Epithelial cell of esophagus (primary cell): Measurements from ENCODE around the gene STK38L.

Experiments
- DNase-seq: peaks from one replicate; pipeline ENCODE4 v3.0.0; 2010; ENCODE audit warnings: low read depth
- H3K4me3 ChIP-seq: 2 replicates; pipeline ENCODE4 v1.5.1; 2011; ENCODE audit warnings: mild to moderate bottlenecking, low read length, control low read depth
- CTCF ChIP-seq: IDR thresholded peaks from 2 replicates; pipeline ENCODE4 v1.5.1; 2011; ENCODE audit warnings: low read depth, mild to moderate bottlenecking, low read length, control low read depth, inconsistent platforms; ENCODE audit not compliant: insufficient read depth; ENCODE audit errors: missing control alignments

STK38L gene

GRCh38 chr12:27340971-27341370 is 96.9 kb downstream of the STK38L start:
- no peak for TF ChIP-seq CTCF
- peak; percentile 68 for DNase-seq
- no peak overlapping the region for H3K4me3 ChIP-seq

- TF ChIP-seq CTCF, result no peak
- no peak for DNase-seq
- no peak overlapping the region for H3K4me3 ChIP-seq
Measured at GRCh38 chr12:27342536-27342935, 98.5 kb downstream of the STK38L start.

GRCh38 chr12:27343255-27344000 is 99.3 kb downstream of the STK38L start:
- peak; percentile 97 for DNase-seq
- TF ChIP-seq CTCF, result no peak
- H3K4me3 ChIP-seq, result no peak overlapping the region

GRCh38 chr12:27344246-27344645 is 100.2 kb downstream of the STK38L start:
- peak; percentile 86 for DNase-seq
- TF ChIP-seq CTCF, result no peak
- no peak overlapping the region for H3K4me3 ChIP-seq

- TF ChIP-seq CTCF, result no peak
- peak; percentile 48 for DNase-seq
- no peak overlapping the region for H3K4me3 ChIP-seq
Measured at GRCh38 chr12:27344760-27345159, 100.7 kb downstream of the STK38L start.

GRCh38 chr12:27345376-27345775 is 101.3 kb downstream of the STK38L start:
- TF ChIP-seq CTCF, result no peak
- H3K4me3 ChIP-seq, result no peak overlapping the region
- DNase-seq, result no peak

- TF ChIP-seq CTCF, result no peak
- H3K4me3 ChIP-seq, result no peak overlapping the region
- peak; percentile 98 for DNase-seq
Measured at GRCh38 chr12:27347779-27348178, 103.7 kb downstream of the STK38L start.
